Naive thymus-derived CD4-positive, alpha-beta T cell (primary cell): ENCODE results near the gene SOCS4. TPM values are rescaled to one million over a fixed set of nuclear protein-coding genes. Genes with fewer than 3 reads are reported as not detected.

Source experiments
- ATAC-seq: fragments of 150-1000 bp; cut with Tn5 transposase; 2 replicates; pipeline ENCODE4 v1.10.0; 2021; ENCODE audit warnings: mild to moderate bottlenecking, moderate library complexity
- CTCF ChIA-PET: fragments of 350-600 bp; sonication (Branson Sonifier 250); formaldehyde crosslinking; loops from one replicate; lab custom pipeline; 2021; ENCODE audit warnings: antibody characterized with exemption; lab: Charles Lee
- POLR2A ChIA-PET: fragments of 350-600 bp; sonication (Branson Sonifier 250); formaldehyde crosslinking; loops from one replicate; lab custom pipeline; 2021; ENCODE audit warnings: antibody characterized with exemption, inconsistent platforms; lab: Charles Lee
- DNase-seq, 9 donors: peaks; one replicate each; pipeline versions ENCODE4 v3.0.0 to v3.0.0-alpha.2; 2020 to 2022; ENCODE audit warnings: mixed read lengths in 1 of 9
- H3K27ac ChIP-seq: one replicate; pipeline ENCODE4 v1.7.0; 2013; ENCODE audit warnings: mild to moderate bottlenecking, low read depth, low read length, moderate library complexity
- H3K27me3 ChIP-seq, 2 donors: one replicate each; pipeline ENCODE4 v1.7.0; 2013; ENCODE audit warnings: low read length in 2 of 2, mild to moderate bottlenecking in 2 of 2, moderate library complexity in 2 of 2; ENCODE audit not compliant: control insufficient read depth in 2 of 2, insufficient read depth in 2 of 2
- H3K36me3 ChIP-seq, 3 experiments: 1 replicate in 2 of 3; 2 replicates in 1 of 3; pipeline ENCODE4 v1.7.0; 2013; ENCODE audit warnings: low read length in 3 of 3, mild to moderate bottlenecking in 3 of 3, moderate library complexity in 1 of 3; ENCODE audit not compliant: insufficient read depth in 3 of 3, control insufficient read depth in 2 of 3
- H3K4me1 ChIP-seq, 2 donors: one replicate each; pipeline ENCODE4 v1.7.0; 2013; ENCODE audit warnings: low read length in 2 of 2, mild to moderate bottlenecking in 2 of 2, moderate library complexity in 1 of 2; ENCODE audit not compliant: control insufficient read depth in 2 of 2, insufficient read depth in 2 of 2
- H3K4me3 ChIP-seq: 2 replicates; pipeline ENCODE4 v1.7.0; 2013; ENCODE audit warnings: mild to moderate bottlenecking, low read length
- H3K9me3 ChIP-seq, 3 experiments: 1 replicate in 2 of 3; 2 replicates in 1 of 3; pipeline ENCODE4 v1.7.0; 2013; ENCODE audit warnings: low read length in 3 of 3; ENCODE audit not compliant: control insufficient read depth in 2 of 3
- H3K27ac Mint-ChIP-seq, 9 donors: one replicate each; pipeline ENCODE4 v1.8.0; 2020 to 2022; ENCODE audit warnings: mixed read lengths in 9 of 9, mild to moderate bottlenecking in 8 of 9, moderate library complexity in 5 of 9, inconsistent platforms in 2 of 9
- H3K27me3 Mint-ChIP-seq, 5 donors: one replicate each; pipeline ENCODE4 v1.8.0; 2021 to 2022; ENCODE audit warnings: mixed read lengths in 5 of 5, mild to moderate bottlenecking in 1 of 5
- H3K36me3 Mint-ChIP-seq, 5 donors: one replicate each; pipeline ENCODE4 v1.8.0; 2020 to 2022; ENCODE audit warnings: mixed read lengths in 5 of 5, mild to moderate bottlenecking in 3 of 5, inconsistent platforms in 1 of 5
- H3K4me1 Mint-ChIP-seq, 7 donors: one replicate each; pipeline ENCODE4 v1.8.0; 2020 to 2022; ENCODE audit warnings: mixed read lengths in 7 of 7, mild to moderate bottlenecking in 3 of 7, inconsistent platforms in 1 of 7
- H3K4me3 Mint-ChIP-seq, 10 donors: one replicate each; pipeline ENCODE4 v1.8.0; 2020 to 2022; ENCODE audit warnings: mild to moderate bottlenecking in 10 of 10, mixed read lengths in 10 of 10, moderate library complexity in 6 of 10, inconsistent platforms in 2 of 10
- H3K9me3 Mint-ChIP-seq, 11 donors: one replicate each; pipeline ENCODE4 v1.8.0; 2020 to 2022; ENCODE audit warnings: mixed read lengths in 11 of 11, mild to moderate bottlenecking in 4 of 11, inconsistent platforms in 1 of 11, moderate library complexity in 1 of 11
- intact Hi-C, 2 donors: fragments of 100-400 bp; cut with micrococcal nuclease; formaldehyde crosslinking; loops; one replicate each; pipeline ENCODE4 v1.15.1; 2023
- polyA plus RNA-seq, 2 donors: library from polyadenylated mRNA; unstranded; fragments of 300-500 nt; fragmentation: Illumina TruSeq; gene quantifications; one replicate each; pipeline ENCODE4 v1.2.3, GENCODE V29; 2021
- total RNA-seq, 6 experiments: library from RNA in 5 of 6; stranded (reverse) in 5 of 6; gene quantifications; 1 replicate in 5 of 6; 2 replicates in 1 of 6; pipeline ENCODE4 v1.2.3 and lab custom pipeline; 2021 to 2026

Gene SOCS4
- total and polyA plus RNA-seq, 7 experiments from 2014 or later = 1.2 to 30.3 (median 21.3) TPM

DNA sequence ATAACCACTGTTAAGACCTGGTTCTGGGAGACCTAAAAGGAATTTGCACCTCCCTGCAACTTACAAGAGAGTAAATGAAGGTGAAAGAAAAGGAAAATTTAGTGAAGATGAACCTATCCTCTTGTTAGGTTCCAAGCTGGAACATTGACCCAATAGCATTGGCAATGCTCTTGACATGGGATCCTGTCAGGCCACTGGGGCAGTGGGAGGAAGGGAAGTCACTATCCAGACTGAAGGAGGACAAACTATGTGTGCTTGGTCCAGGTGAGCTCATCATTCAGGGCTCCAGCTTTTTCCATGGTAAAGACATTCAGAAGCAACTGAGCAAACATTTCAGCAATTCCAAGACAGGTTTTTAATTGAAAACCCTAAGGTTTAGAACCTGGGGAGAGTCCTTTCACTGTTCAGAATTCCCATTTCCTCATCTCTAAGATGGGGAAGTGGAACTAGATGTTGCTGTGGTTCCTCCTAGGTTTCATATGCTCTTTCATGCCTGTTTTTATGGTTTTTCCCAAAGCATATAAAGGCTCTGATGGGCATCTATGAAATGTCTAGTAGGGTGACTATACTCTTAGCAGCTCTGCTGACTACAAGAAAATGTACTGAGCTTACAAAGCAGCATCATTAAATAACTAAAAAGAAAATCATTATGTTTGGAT lies 57.5 kb downstream of the SOCS4 start:
- H3K9me3 ChIP-seq = no peaks in the 10 kb centered on the region
- no peak overlapping the region for H3K27ac ChIP-seq
- no peaks in the 10 kb centered on the region for H3K27me3 ChIP-seq
- H3K36me3 ChIP-seq = no peaks in the 10 kb centered on the region
- Mint-ChIP-seq H3K36me3 (no peaks in the 10 kb centered on the region), H3K4me1 (peaks cover 0 to 3% (median 0%) of the 10 kb centered on the region in 7 donors), H3K27me3 (peaks cover 0 to 11% (median 0%) of the 10 kb centered on the region in 5 donors), H3K9me3 (no peaks in the 10 kb centered on the region), H3K27ac (no peak overlapping the region), H3K4me3 (no peak overlapping the region)
- H3K4me3 ChIP-seq = no peak overlapping the region
- POLR2A ChIA-PET = interaction anchor here (0.8 kb wide), 1 partner anchor 38 kb away, joined by 3 read pairs; no protein-coding TSS in a partner anchor
- no peaks in the 10 kb centered on the region for H3K4me1 ChIP-seq
- DNase-seq = no peak
- no peak for ATAC-seq
- intact Hi-C loops = loop anchor here in 1 of 2 donors (5.0 kb wide), 1 partner anchor 1388 kb away; no protein-coding TSS in a partner anchor
- CTCF ChIA-PET = interaction anchor here (0.6 to 0.8 kb wide), 2 partner anchors 11 to 20 kb away, joined by 3 to 4 read pairs; no protein-coding TSS in a partner anchor

DNA sequence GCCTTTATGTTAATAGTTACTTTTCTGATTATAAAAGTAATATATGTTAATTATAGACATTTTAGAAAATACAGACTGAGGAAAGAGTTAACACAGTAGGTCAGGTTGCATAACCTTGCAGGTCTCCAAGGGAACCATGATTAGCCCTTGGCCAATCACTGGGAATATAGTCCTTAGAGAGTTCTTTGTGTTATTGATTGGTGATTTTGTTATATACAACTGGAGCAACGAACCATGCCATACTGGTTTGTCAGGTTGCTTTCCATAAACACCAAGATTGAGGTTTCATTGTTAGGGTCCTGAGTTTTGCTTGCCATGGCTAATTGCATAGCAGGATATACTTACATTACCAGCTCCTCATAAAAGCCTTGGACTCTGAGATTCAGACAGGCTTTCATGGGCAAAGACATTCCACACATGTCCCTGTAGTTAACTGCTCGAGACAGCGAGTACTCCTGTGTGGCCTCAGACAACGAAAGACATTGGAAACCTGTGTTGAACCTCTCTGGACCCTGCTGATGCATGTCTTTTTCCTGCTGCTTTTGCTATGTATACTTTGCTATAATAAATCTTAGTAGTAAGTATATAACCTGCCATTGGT lies 58.1 kb downstream of the SOCS4 start:
- no peak overlapping the region for H3K4me3 Mint-ChIP-seq
- ChIA-PET POLR2A (interaction anchor here (0.8 kb wide), 1 partner anchor 38 kb away, joined by 3 read pairs; no protein-coding TSS in a partner anchor), CTCF (interaction anchor here (0.6 kb wide), 1 partner anchor 10 kb away, joined by 4 read pairs; no protein-coding TSS in a partner anchor)
- Histone ChIP-seq H3K4me3 (no peak overlapping the region), H3K27ac (no peak overlapping the region), H3K36me3 (no peaks in the 10 kb centered on the region), H3K4me1 (no peaks in the 10 kb centered on the region), H3K27me3 (no peaks in the 10 kb centered on the region), H3K9me3 (no peaks in the 10 kb centered on the region)
- no peaks in the 10 kb centered on the region for H3K9me3 Mint-ChIP-seq
- DNase-seq (no peak), ATAC-seq (no peak)
- no peaks in the 10 kb centered on the region for H3K36me3 Mint-ChIP-seq
- H3K27ac Mint-ChIP-seq = no peak overlapping the region
- H3K27me3 Mint-ChIP-seq = peaks cover 0 to 11% (median 0%) of the 10 kb centered on the region in 5 donors
- H3K4me1 Mint-ChIP-seq = peaks cover 0 to 4% (median 0%) of the 10 kb centered on the region in 7 donors
- intact Hi-C loops = loop anchor here in 1 of 2 donors (5.0 kb wide), 1 partner anchor 1387 kb away; no protein-coding TSS in a partner anchor

DNA sequence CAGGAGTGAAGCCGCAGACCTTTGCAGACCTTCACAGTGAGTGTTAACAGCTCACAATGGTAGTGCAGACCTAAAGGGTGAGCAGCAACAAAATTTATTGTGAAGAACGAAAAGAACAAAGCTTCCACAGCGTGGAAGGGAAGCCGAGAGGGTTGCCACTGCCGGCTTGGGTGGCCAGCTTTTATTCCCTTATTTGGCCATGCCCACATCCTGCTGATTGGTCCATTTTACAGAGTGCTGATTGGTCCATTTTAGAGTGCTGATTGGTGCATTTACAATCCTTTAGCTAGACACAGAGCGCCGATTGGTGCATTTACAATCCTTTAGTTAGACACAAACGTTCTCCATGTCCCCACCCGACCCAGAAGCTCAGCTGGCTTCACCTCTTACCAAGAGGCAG lies 59.9 kb downstream of the SOCS4 start:
- H3K9me3 Mint-ChIP-seq = no peaks in the 10 kb centered on the region
- H3K4me1 Mint-ChIP-seq = peaks cover 0 to 8% (median 0%) of the 10 kb centered on the region in 7 donors
- no peak for ATAC-seq
- H3K27me3 ChIP-seq = no peaks in the 10 kb centered on the region
- H3K9me3 ChIP-seq = no peaks in the 10 kb centered on the region
- H3K27ac ChIP-seq = no peak overlapping the region
- no peak for DNase-seq
- POLR2A ChIA-PET = no interaction called here
- CTCF ChIA-PET = no interaction called here
- intact Hi-C loops = loop anchor here in 1 of 2 donors (5.0 kb wide), 1 partner anchor 1385 kb away; no protein-coding TSS in a partner anchor
- H3K4me1 ChIP-seq = no peaks in the 10 kb centered on the region
- H3K4me3 Mint-ChIP-seq = no peak overlapping the region
- no peak overlapping the region for H3K27ac Mint-ChIP-seq
- H3K36me3 ChIP-seq = no peaks in the 10 kb centered on the region
- H3K36me3 Mint-ChIP-seq = no peaks in the 10 kb centered on the region
- H3K4me3 ChIP-seq = no peak overlapping the region
- peaks cover 0 to 5% (median 0%) of the 10 kb centered on the region in 5 donors for H3K27me3 Mint-ChIP-seq

DNA sequence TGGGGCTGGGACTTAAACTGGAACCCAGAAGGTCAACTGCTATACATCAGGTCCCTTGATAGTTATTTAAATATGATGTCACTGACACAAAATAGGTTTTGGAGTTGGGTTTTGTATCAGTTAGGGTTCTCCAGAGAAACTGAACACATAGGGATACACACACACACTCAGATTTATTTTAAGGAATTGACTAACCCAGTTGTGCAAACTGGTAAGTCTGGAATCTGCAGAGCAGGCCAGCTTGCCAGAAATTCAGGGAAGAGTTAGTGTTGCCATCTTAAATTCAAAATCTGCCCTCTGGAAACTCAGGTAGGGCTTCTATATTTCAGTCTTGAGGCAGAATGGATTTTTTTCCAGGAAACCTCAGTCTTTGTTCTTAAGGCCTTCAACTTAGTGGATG lies 61.3 kb downstream of the SOCS4 start:
- Histone ChIP-seq H3K9me3 (no peaks in the 10 kb centered on the region), H3K27me3 (no peaks in the 10 kb centered on the region), H3K27ac (no peak overlapping the region), H3K4me3 (no peak overlapping the region), H3K36me3 (no peaks in the 10 kb centered on the region), H3K4me1 (no peaks in the 10 kb centered on the region)
- CTCF ChIA-PET = no interaction called here
- Mint-ChIP-seq H3K9me3 (no peaks in the 10 kb centered on the region), H3K4me3 (no peak overlapping the region), H3K4me1 (peaks cover 0 to 21% (median 0%) of the 10 kb centered on the region in 7 donors), H3K27ac (no peak overlapping the region), H3K27me3 (peaks cover 0 to 4% (median 0%) of the 10 kb centered on the region in 5 donors), H3K36me3 (no peaks in the 10 kb centered on the region)
- POLR2A ChIA-PET = no interaction called here
- ATAC-seq (no peak), DNase-seq (no peak)
- intact Hi-C loops = loop anchor here (2.0 to 5.0 kb wide), 2 partner anchors 40 to 1384 kb away; partner anchors contain the start of gene LGALS3 (in 1 of the 2)

GRCh38 chr14:55092341-55092740 lies 65.3 kb downstream of the SOCS4 start:
- Histone ChIP-seq H3K4me3 (no peak overlapping the region), H3K36me3 (no peaks in the 10 kb centered on the region), H3K9me3 (no peaks in the 10 kb centered on the region), H3K4me1 (peaks cover 0 to 4% of the 10 kb centered on the region in 2 donors), H3K27ac (no peak overlapping the region), H3K27me3 (no peaks in the 10 kb centered on the region)
- intact Hi-C loops = no loop called here
- CTCF ChIA-PET = interaction anchor here (1.4 kb wide), 1 partner anchor 68 kb away, joined by 4 read pairs; no protein-coding TSS in a partner anchor
- POLR2A ChIA-PET = no interaction called here
- Mint-ChIP-seq H3K27me3 (peaks cover 0 to 4% (median 0%) of the 10 kb centered on the region in 5 donors), H3K27ac (peak overlapping the region in 1 of 9 donors; percentile 24), H3K4me1 (peaks cover 4 to 30% (median 6%) of the 10 kb centered on the region in 7 donors), H3K4me3 (no peak overlapping the region), H3K9me3 (no peaks in the 10 kb centered on the region), H3K36me3 (no peaks in the 10 kb centered on the region)
- ATAC-seq = no peak
- DNase-seq = no peak

DNA sequence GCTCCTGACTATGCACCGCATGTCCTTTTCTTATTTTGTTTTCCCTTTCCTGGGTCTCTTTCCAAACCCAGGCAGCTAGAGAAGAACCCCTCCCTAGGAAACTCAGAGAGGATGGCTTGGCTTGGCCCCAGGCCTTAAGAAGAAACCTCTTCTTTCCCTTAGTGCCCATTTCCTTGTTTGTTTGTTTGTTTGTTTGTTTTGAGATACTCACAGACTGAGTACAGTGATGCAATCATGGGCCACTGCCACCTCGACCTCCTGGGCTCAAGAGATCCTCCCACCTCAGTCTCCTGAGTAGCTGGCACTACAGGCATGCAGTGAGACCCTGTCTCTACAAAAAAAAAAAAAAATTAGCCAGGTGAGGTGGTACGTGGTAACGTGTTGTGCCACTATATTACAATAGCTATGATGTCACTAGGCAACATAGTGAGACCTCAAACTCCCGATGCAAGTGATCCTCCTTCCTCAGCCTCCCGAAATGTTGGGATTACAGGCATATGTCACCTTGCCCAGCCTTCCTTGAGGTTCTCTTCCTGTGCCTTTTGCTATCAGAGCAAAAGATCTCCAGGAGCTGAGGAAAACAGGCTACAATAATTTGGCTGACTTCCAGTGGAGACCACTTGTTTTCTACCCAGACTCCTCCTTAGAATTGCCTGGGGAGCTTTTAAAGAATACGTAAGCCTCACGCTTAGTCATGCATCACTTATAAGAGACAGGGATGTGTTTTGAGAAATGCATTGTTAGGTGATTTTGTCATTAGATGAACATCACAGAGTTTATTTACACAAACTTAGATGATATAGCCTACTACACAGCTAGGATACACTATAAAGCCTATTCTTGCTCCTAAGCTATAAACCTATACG lies 67.5 kb downstream of the SOCS4 start:
- ChIA-PET POLR2A (interaction anchor here (0.6 kb wide), 2 partner anchors 9 to 22 kb away, joined by 3 read pairs; no protein-coding TSS in a partner anchor), CTCF (interaction anchor here (0.5 to 1.4 kb wide), 5 partner anchors 24 to 504 kb away, joined by 3 to 4 read pairs (median 3); partner anchors contain the start of gene MAPK1IP1L)
- no peaks in the 10 kb centered on the region for H3K36me3 ChIP-seq
- H3K4me3 Mint-ChIP-seq = no peak overlapping the region
- DNase-seq (no peak), ATAC-seq (no peak)
- peaks cover 12 to 43% (median 17%) of the 10 kb centered on the region in 7 donors for H3K4me1 Mint-ChIP-seq
- intact Hi-C loops = loop anchor here in 1 of 2 donors (1.0 kb wide), 1 partner anchor 38 kb away; no protein-coding TSS in a partner anchor
- no peak overlapping the region for H3K4me3 ChIP-seq
- H3K9me3 Mint-ChIP-seq = peaks cover 0 to 3% (median 0%) of the 10 kb centered on the region in 11 donors
- H3K27me3 ChIP-seq = no peaks in the 10 kb centered on the region
- peaks cover 0 to 14% of the 10 kb centered on the region in 2 donors for H3K4me1 ChIP-seq
- H3K36me3 Mint-ChIP-seq = peaks cover 0 to 3% (median 0%) of the 10 kb centered on the region in 5 donors
- H3K27me3 Mint-ChIP-seq = peaks cover 0 to 4% (median 0%) of the 10 kb centered on the region in 5 donors
- no peaks in the 10 kb centered on the region for H3K9me3 ChIP-seq
- H3K27ac ChIP-seq = no peak overlapping the region
- H3K27ac Mint-ChIP-seq = no peak overlapping the region
